WTC11 (cell line): Measurements from ENCODE around the gene CLK1. TPM values are rescaled to one million over a fixed set of nuclear protein-coding genes. Genes with fewer than 3 reads are reported as not detected.
A peak's percentile ranks its signal among the peaks of the same experiment; 100 is the strongest.
"Not testable (repeated sequence)": the region's sequence is repeated elsewhere in the genome, so short reads cannot be mapped to it uniquely, and the experiment has no call there.

Source experiments
- ATAC-seq: fragments of 200-7000 bp; cut with Tn5 transposase; 2 replicates; pipeline ENCODE4 v1.10.0; 2021; ENCODE audit warnings: mild to moderate bottlenecking, moderate library complexity
- CTCF ChIA-PET: fragments of 300-600 bp; sonication (Branson Sonifier 250); formaldehyde crosslinking; loops from one replicate; lab custom pipeline; 2021; ENCODE audit warnings: antibody characterized with exemption; lab: Charles Lee
- POLR2A ChIA-PET: fragments of 350-600 bp; sonication (Branson Sonifier 250); formaldehyde crosslinking; loops from one replicate; lab custom pipeline; 2021; ENCODE audit warnings: antibody characterized with exemption; lab: Charles Lee
- DNase-seq: peaks from one replicate; pipeline ENCODE4 v3.0.0; 2021; ENCODE audit warnings: low spot score
- H3K27ac Mint-ChIP-seq: 2 replicates; pipeline ENCODE4 v1.8.0; 2021; ENCODE audit warnings: mixed read lengths
- H3K27me3 Mint-ChIP-seq: 2 replicates; pipeline ENCODE4 v1.8.0; 2021; ENCODE audit warnings: low read depth, mild to moderate bottlenecking, moderate library complexity, mixed read lengths
- H3K36me3 Mint-ChIP-seq: 2 replicates; pipeline ENCODE4 v1.8.0; 2021; ENCODE audit warnings: mixed read lengths
- H3K4me1 Mint-ChIP-seq: 2 replicates; pipeline ENCODE4 v1.8.0; 2022; ENCODE audit warnings: mixed read lengths
- H3K4me3 Mint-ChIP-seq: 2 replicates; pipeline ENCODE4 v1.8.0; 2021; ENCODE audit warnings: mild to moderate bottlenecking, moderate library complexity, mixed read lengths
- H3K9me3 Mint-ChIP-seq: 2 replicates; pipeline ENCODE4 v1.8.0; 2021; ENCODE audit warnings: mixed read lengths
- ATF3 ChIP-seq: sonication (generic); formaldehyde crosslinking; conservative IDR thresholded peaks from 2 replicates; pipeline ENCODE4 v1.8.1; 2022; ENCODE audit warnings: mild to moderate bottlenecking, missing genetic modification reagents
- CBFB ChIP-seq: sonication (generic); formaldehyde crosslinking; IDR thresholded peaks from 2 replicates; pipeline ENCODE4 v1.8.1; 2022; ENCODE audit warnings: mild to moderate bottlenecking, low read depth, missing genetic modification reagents
- CREM ChIP-seq: sonication (generic); formaldehyde crosslinking; IDR thresholded peaks from 2 replicates; pipeline ENCODE4 v1.8.1; 2022; ENCODE audit warnings: mild to moderate bottlenecking, missing genetic modification reagents, moderate library complexity
- E2F5 ChIP-seq: sonication (generic); formaldehyde crosslinking; IDR thresholded peaks from 2 replicates; pipeline ENCODE4 v1.8.1; 2022; ENCODE audit warnings: mild to moderate bottlenecking, moderate library complexity, missing genetic modification reagents
- ESRRA ChIP-seq: sonication (generic); formaldehyde crosslinking; IDR thresholded peaks from 2 replicates; pipeline ENCODE4 v1.8.1; 2022; ENCODE audit warnings: mild to moderate bottlenecking, missing genetic modification reagents, borderline replicate concordance
- FOXP1 ChIP-seq: sonication (generic); formaldehyde crosslinking; IDR thresholded peaks from 2 replicates; pipeline ENCODE4 v1.8.0; 2022; ENCODE audit warnings: missing genetic modification reagents, mild to moderate bottlenecking, moderate library complexity, borderline replicate concordance
- HMGA2 ChIP-seq: fragments of 250-450 bp; sonication (Bioruptor Pico); IDR thresholded peaks from 2 replicates; pipeline ENCODE4 v1.4.0; 2021; ENCODE audit warnings: mild to moderate bottlenecking, moderate library complexity
- MLX ChIP-seq: sonication (generic); formaldehyde crosslinking; IDR thresholded peaks from 2 replicates; pipeline ENCODE4 v1.8.1; 2023; ENCODE audit warnings: mild to moderate bottlenecking, missing genetic modification reagents, moderate library complexity
- NFYB ChIP-seq: sonication (generic); formaldehyde crosslinking; conservative IDR thresholded peaks from 2 replicates; pipeline ENCODE4 v1.8.0; 2022; ENCODE audit warnings: low read depth, missing genetic modification reagents
- NR2C2 ChIP-seq: sonication (generic); formaldehyde crosslinking; IDR thresholded peaks from 2 replicates; pipeline ENCODE4 v1.8.0; 2022; ENCODE audit warnings: mild to moderate bottlenecking, missing genetic modification reagents
- ZNF281 ChIP-seq: sonication (generic); formaldehyde crosslinking; IDR thresholded peaks from 2 replicates; pipeline ENCODE4 v1.8.0; 2023; ENCODE audit warnings: mild to moderate bottlenecking, missing genetic modification reagents
- total RNA-seq: library from RNA; stranded (reverse); gene quantifications from 3 replicates; pipeline ENCODE4 v1.2.3, GENCODE V29; 2021

CLK1 gene
- total RNA-seq, 1 experiment from 2014 or later, result 25.5 TPM

GRCh38 chr2:200888704-200889625, 24.5 kb upstream of the CLK1 start, which contains the start of the genes NIF3L1 and PPIL3 (continued):
- TF ChIP-seq CREM (CRISPR knock-in tag) (peak; percentile 95), NFYB (CRISPR knock-in tag) (no peak)
- TF ChIP-seq, all 79 proteins: peak for 18

- H3K27ac Mint-ChIP-seq, CTCF ChIA-PET, H3K9me3 Mint-ChIP-seq, ATAC-seq, DNase-seq, H3K4me3 Mint-ChIP-seq, H3K27me3 Mint-ChIP-seq, H3K4me1 Mint-ChIP-seq: not testable (repeated sequence)
- H3K36me3 Mint-ChIP-seq, result peaks cover 53% of the 10 kb centered on the region
- POLR2A ChIA-PET, result interaction anchor here (0.5 to 1.6 kb wide), 2 partner anchors 18 to 928 kb away, joined by 4 to 5 read pairs; partner anchors contain the start of gene CLK1
These were observed 17.3 kb upstream of the CLK1 start for GRCh38 chr2:200881715-200882249.

- POLR2A ChIA-PET, result interaction anchor here (0.7 kb wide), 1 partner anchor 199 kb away, joined by 4 read pairs; no protein-coding TSS in a partner anchor
These were observed 13.9 kb upstream of the CLK1 start for GRCh38 chr2:200878289-200878880.

More at GRCh38 chr2:200878289-200878880, 13.9 kb upstream of the CLK1 start:
- no peaks in the 10 kb centered on the region for H3K27me3 Mint-ChIP-seq
- ATAC-seq, result no peak
- no peak for TF ChIP-seq ZNF281 (CRISPR knock-in tag)
- no peak for TF ChIP-seq ATF3 (CRISPR knock-in tag)
- no peak for TF ChIP-seq ESRRA (CRISPR knock-in tag)
- no peak for TF ChIP-seq E2F5 (CRISPR knock-in tag)
- no peak for TF ChIP-seq NFYB (CRISPR knock-in tag)
- TF ChIP-seq MLX (CRISPR knock-in tag), result no peak
- no peak for TF ChIP-seq CBFB (CRISPR knock-in tag)
- TF ChIP-seq HMGA2 (CRISPR knock-in tag), result no peak
- no peak for TF ChIP-seq FOXP1 (CRISPR knock-in tag)
- TF ChIP-seq NR2C2 (CRISPR knock-in tag), result no peak
- peaks cover 58% of the 10 kb centered on the region for H3K36me3 Mint-ChIP-seq
- CTCF ChIA-PET, result no interaction called here
- no peak overlapping the region for H3K4me3 Mint-ChIP-seq
- H3K4me1 Mint-ChIP-seq, result no peaks in the 10 kb centered on the region
- no peak overlapping the region for H3K27ac Mint-ChIP-seq
- H3K9me3 Mint-ChIP-seq, result no peaks in the 10 kb centered on the region
- no peak for DNase-seq
